H1 (cell line): ENCODE measurements around the gene KRT8. TPM values are rescaled to one million over a fixed set of nuclear protein-coding genes. Genes with fewer than 3 reads are reported as not detected.

Experiments
- CTCF ChIA-PET: fragments of 300-600 bp; sonication (Branson Sonifier 250); formaldehyde crosslinking; loops from one replicate; lab custom pipeline; 2021; ENCODE audit not compliant: partially characterized antibody; lab: Charles Lee
- POLR2A ChIA-PET: fragments of 300-600 bp; sonication (Branson Sonifier 250); formaldehyde crosslinking; loops from one replicate; lab custom pipeline; 2021; ENCODE audit warnings: inconsistent platforms; ENCODE audit not compliant: partially characterized antibody; lab: Charles Lee
- DNase-seq, 2 experiments: peaks; one replicate each; pipeline versions ENCODE4 v3.0.0 to v3.0.0-alpha.2; 2010 to 2022; ENCODE audit warnings: low spot score in 2 of 2, low read depth in 1 of 2, mixed read lengths in 1 of 2
- FAIRE-seq: peaks from 2 replicates; lab custom pipeline; 2011; peaks lifted over from hg19 to GRCh38; lab: Jason Lieb, UNC
- H2AFZ ChIP-seq: 2 replicates; pipeline ENCODE4 v1.8.1; 2012; ENCODE audit warnings: low read length, inconsistent platforms
- H2AK5ac ChIP-seq: 2 replicates; pipeline ENCODE4 v1.6.1; 2013; ENCODE audit warnings: low read depth, low read length
- H2BK120ac ChIP-seq: replicated peaks from 2 replicates; pipeline ENCODE3; 2013; ENCODE audit warnings: low read depth, low read length, inconsistent platforms
- H2BK12ac ChIP-seq: 2 replicates; pipeline ENCODE4 v1.6.1; 2013; ENCODE audit warnings: low read depth, low read length
- H2BK15ac ChIP-seq: 2 replicates; pipeline ENCODE4 v1.6.1; 2013; ENCODE audit warnings: low read length
- H2BK20ac ChIP-seq: 2 replicates; pipeline ENCODE4 v1.6.1; 2013; ENCODE audit warnings: low read length
- H2BK5ac ChIP-seq: 2 replicates; pipeline ENCODE4 v1.6.1; 2013; ENCODE audit warnings: low read depth, low read length
- H3K14ac ChIP-seq: 2 replicates; pipeline ENCODE4 v1.6.1; 2013; ENCODE audit warnings: inconsistent platforms; ENCODE audit not compliant: insufficient read length
- H3K18ac ChIP-seq: 2 replicates; pipeline ENCODE4 v1.6.1; 2013; ENCODE audit warnings: low read length; ENCODE audit errors: extremely low read depth
- H3K23ac ChIP-seq: 2 replicates; pipeline ENCODE4 v1.6.1; 2013; ENCODE audit warnings: inconsistent platforms; ENCODE audit not compliant: insufficient read length
- H3K23me2 ChIP-seq: 2 replicates; pipeline ENCODE4 v1.6.1; 2013; ENCODE audit warnings: low read depth, low read length
- H3K27ac ChIP-seq: 2 replicates; pipeline ENCODE4 v1.6.1; 2011; ENCODE audit warnings: low read depth, low read length, inconsistent platforms
- H3K27me3 ChIP-seq, 4 experiments: replicated peaks in 1 of 4; 1 replicate in 1 of 4; 2 replicates in 3 of 4; pipeline versions ENCODE4 v1.6.1 to v1.8.1; 2011 to 2013; ENCODE audit warnings: low read length in 3 of 4, mild to moderate bottlenecking in 3 of 4, inconsistent platforms in 2 of 4, mixed read lengths in 2 of 4, moderate library complexity in 1 of 4; ENCODE audit not compliant: control insufficient read depth in 3 of 4, insufficient read depth in 3 of 4; ENCODE audit errors: extremely low read depth in 1 of 4
- H3K36me3 ChIP-seq, 4 experiments: 2 replicates each; pipeline versions ENCODE4 v1.6.1 to v1.8.1; 2011 to 2013; ENCODE audit warnings: mild to moderate bottlenecking in 4 of 4, low read length in 3 of 4, moderate library complexity in 2 of 4, control low read depth in 1 of 4, inconsistent platforms in 1 of 4; ENCODE audit not compliant: insufficient read depth in 4 of 4, control insufficient read depth in 2 of 4
- H3K4ac ChIP-seq: replicated peaks from 2 replicates; pipeline ENCODE3; 2013; ENCODE audit warnings: low read length, low read depth, mixed read lengths, inconsistent platforms; ENCODE audit not compliant: insufficient read length
- H3K4me1 ChIP-seq, 4 experiments: replicated peaks in 1 of 4; 1 replicate in 1 of 4; 2 replicates in 3 of 4; pipeline versions ENCODE4 v1.6.1 to v1.8.1; 2011 to 2013; ENCODE audit warnings: low read length in 3 of 4, inconsistent platforms in 2 of 4, mixed read lengths in 1 of 4; ENCODE audit not compliant: insufficient read depth in 4 of 4, control insufficient read depth in 3 of 4
- H3K4me2 ChIP-seq, 2 experiments: 2 replicates each; pipeline versions ENCODE4 v1.6.1 to v1.8.1; 2011 to 2013; ENCODE audit warnings: low read depth in 2 of 2, low read length in 2 of 2, control low read depth in 1 of 2, inconsistent platforms in 1 of 2, mild to moderate bottlenecking in 1 of 2; ENCODE audit not compliant: insufficient read depth in 1 of 2
- H3K4me3 ChIP-seq, 4 experiments: fragments of 200-600, 300-600 bp in 1 of 4; sonication (generic), shearing (Covaris generic), sonication (Bioruptor Twin) in 1 of 4; 2 replicates each; pipeline versions ENCODE4 v1.5.1 to v1.8.1; 2011 to 2016; ENCODE audit warnings: low read length in 4 of 4, low read depth in 3 of 4, control low read depth in 2 of 4, inconsistent platforms in 2 of 4, mild to moderate bottlenecking in 2 of 4, mixed read lengths in 1 of 4, moderate library complexity in 1 of 4; ENCODE audit not compliant: insufficient read depth in 2 of 4; ENCODE audit errors: extremely low read depth in 1 of 4
- H3K56ac ChIP-seq: replicated peaks from 2 replicates; pipeline ENCODE3; 2013; ENCODE audit warnings: low read depth, mild to moderate bottlenecking, mixed read lengths, low read length, inconsistent platforms; ENCODE audit not compliant: insufficient read length
- H3K79me1 ChIP-seq: 2 replicates; pipeline ENCODE4 v1.6.1; 2013; ENCODE audit warnings: low read depth, low read length, control low read depth
- H3K79me2 ChIP-seq, 2 experiments: 2 replicates each; pipeline versions ENCODE4 v1.6.1 to v1.8.1; 2012 to 2013; ENCODE audit warnings: low read length in 2 of 2, mild to moderate bottlenecking in 2 of 2, inconsistent platforms in 1 of 2; ENCODE audit not compliant: insufficient read depth in 2 of 2, control insufficient read depth in 1 of 2
- H3K9ac ChIP-seq, 4 experiments: replicated peaks in 1 of 4; 1 replicate in 1 of 4; 2 replicates in 3 of 4; pipeline versions ENCODE4 v1.6.1 to v1.8.1; 2011 to 2013; ENCODE audit warnings: low read depth in 3 of 4, low read length in 3 of 4, control low read depth in 2 of 4, mild to moderate bottlenecking in 2 of 4, moderate library complexity in 2 of 4, inconsistent platforms in 1 of 4; ENCODE audit errors: extremely low read depth in 1 of 4
- H3K9me3 ChIP-seq, 2 experiments: 2 replicates each; pipeline versions ENCODE4 v1.6.1 to v1.8.1; 2012 to 2013; ENCODE audit warnings: mild to moderate bottlenecking in 2 of 2, moderate library complexity in 2 of 2, control low read depth in 1 of 2, inconsistent platforms in 1 of 2, low read depth in 1 of 2, low read length in 1 of 2, mixed read lengths in 1 of 2; ENCODE audit not compliant: insufficient read depth in 2 of 2
- H4K20me1 ChIP-seq, 2 experiments: replicated peaks in 1 of 2; 2 replicates each; pipeline versions ENCODE3 to v1.8.1; 2011 to 2013; ENCODE audit warnings: inconsistent platforms in 2 of 2, low read length in 2 of 2, mild to moderate bottlenecking in 1 of 2; ENCODE audit not compliant: insufficient read depth in 2 of 2, control insufficient read depth in 1 of 2
- H4K5ac ChIP-seq: 2 replicates; pipeline ENCODE4 v1.6.1; 2013; ENCODE audit warnings: low read length, low read depth, mixed read lengths, inconsistent platforms; ENCODE audit not compliant: insufficient read length
- H4K8ac ChIP-seq: 2 replicates; pipeline ENCODE4 v1.8.0; 2013; ENCODE audit warnings: mild to moderate bottlenecking, moderate library complexity, low read length, inconsistent platforms; ENCODE audit not compliant: insufficient read depth; ENCODE audit errors: extremely low read depth
- H4K91ac ChIP-seq: replicated peaks from 2 replicates; pipeline ENCODE3; 2013; ENCODE audit warnings: low read length, mixed read lengths, inconsistent platforms; ENCODE audit not compliant: insufficient read length
- BRCA1 ChIP-seq: IDR thresholded peaks from 2 replicates; pipeline ENCODE4 v1.6.1; 2012; ENCODE audit warnings: low read depth, low read length, improper control_type of control experiment
- JUN ChIP-seq: IDR thresholded peaks from 2 replicates; pipeline ENCODE4 v1.6.1; 2011; ENCODE audit warnings: low read depth, mild to moderate bottlenecking, improper control_type of control experiment, low read length
- MAX ChIP-seq: IDR thresholded peaks from 2 replicates; pipeline ENCODE4 v1.6.1; 2012; ENCODE audit warnings: inconsistent platforms
- NANOG ChIP-seq: IDR thresholded peaks from 2 replicates; pipeline ENCODE4 v1.6.1; 2011; ENCODE audit warnings: low read length, low read depth, mild to moderate bottlenecking, inconsistent platforms; ENCODE audit not compliant: insufficient read depth, poor library complexity, severe bottlenecking
- NRF1 ChIP-seq: IDR thresholded peaks from 2 replicates; pipeline ENCODE4 v1.6.1; 2011; ENCODE audit warnings: mild to moderate bottlenecking, low read depth, low read length, improper control_type of control experiment
- POLR2AphosphoS5 ChIP-seq: IDR thresholded peaks from 2 replicates; pipeline ENCODE4 v1.6.1; 2011; ENCODE audit warnings: low read depth, low read length
- TEAD4 ChIP-seq: IDR thresholded peaks from 2 replicates; pipeline ENCODE4 v1.6.1; 2012; ENCODE audit warnings: low read depth, low read length, inconsistent platforms, mixed read lengths
- YY1 ChIP-seq: IDR thresholded peaks from 2 replicates; pipeline ENCODE4 v1.6.1; 2011; ENCODE audit warnings: low read depth, mild to moderate bottlenecking, low read length
- WGBS, 2 experiments: shearing (Covaris generic) in 1 of 2; methylation state at CpG; one replicate each; pipeline versions ENCODE4 v1.1.6 to v1.1.7; 2013 to 2015; ENCODE audit warnings: low lambda C conversion rate in 2 of 2, mixed read lengths in 2 of 2, inconsistent platforms in 1 of 2, low coverage in 1 of 2, missing lambda C conversion rate in 1 of 2; ENCODE audit not compliant: insufficient replicate concordance in 2 of 2, insufficient coverage in 1 of 2, insufficient read length in 1 of 2; ENCODE audit errors: extremely low coverage in 1 of 2, missing lambda C conversion rate in 1 of 2; 5-methylcytosine and 5-hydroxymethylcytosine counted together
- polyA plus RNA-seq, 7 experiments: library from polyadenylated mRNA; depleted of rRNA in 3 of 7; stranded (reverse) in 5 of 7; unstranded in 2 of 7; fragments of >200 nt in 5 of 7; fragments of 200-250 nt in 2 of 7; gene quantifications; 1 replicate in 5 of 7; 2 replicates in 1 of 7; 4 replicates in 1 of 7; pipeline versions ENCODE4 v1.2.1 to v1.2.3, GENCODE V29; 2011 to 2013; ENCODE audit warnings: missing spikeins in 2 of 7, mixed read lengths in 2 of 7
- total RNA-seq: library from RNA; stranded (reverse); fragmentation: NEBNext Ultra II Directional; extraction: Animal tissue kit (Norgen Biotek cat#: 25700); gene quantifications from 2 replicates; pipeline ENCODE4 v1.2.1, GENCODE V29; 2021
- TF ChIP-seq, protein P1 (sequence below), 3 experiments: IDR thresholded peaks; 1 replicate in 2 of 3; 2 replicates in 1 of 3; pipeline versions ENCODE4 v1.5.1 to v1.6.1; 2011; ENCODE audit warnings: low read length in 3 of 3, mild to moderate bottlenecking in 3 of 3, inconsistent platforms in 2 of 3, low read depth in 1 of 3, moderate library complexity in 1 of 3; ENCODE audit not compliant: insufficient read depth in 1 of 3; ENCODE audit errors: control extremely low read depth in 1 of 3

The KRT8 gene
- total and polyA plus RNA-seq, 2 of the 8 experiments (the other 6 are each of a cell fraction or from before 2014, with no cell fraction given): 280 to 290 TPM

- H3K23me2 ChIP-seq: peaks cover 12% of the 10 kb centered on the region
- peak overlapping the region; percentile 83 for H3K4ac ChIP-seq
- no peak overlapping the region for H2AFZ ChIP-seq
- no peak overlapping the region for H4K5ac ChIP-seq
- WGBS, 2 experiments: 32% methylated on average over 1 of the region's 1 CpG; no CpG with 5 or more reads in 1 of the 2 experiments
- no peak overlapping the region for H2BK15ac ChIP-seq
- H3K14ac ChIP-seq: no peak overlapping the region
- H2BK5ac ChIP-seq: peak overlapping the region; percentile 99
- FAIRE-seq (no peak), DNase-seq (no peak)
- H2AK5ac ChIP-seq: peak overlapping the region; percentile 100
- peaks cover 18 to 39% (median 33%) of the 10 kb centered on the region in 4 experiments for H3K4me1 ChIP-seq
- H3K27ac ChIP-seq: peak overlapping the region; percentile 56; the same call in 1 of the 2 replicates
- peak overlapping the region; percentile 37 to 90; a peak in 2 of 4 replicates for H3K4me2 ChIP-seq
- no peak overlapping the region for H3K23ac ChIP-seq
- ChIA-PET POLR2A (interaction anchor here (1.1 to 9.8 kb wide), 13 partner anchors 8 to 82 kb away, joined by 4 to 297 read pairs (median 17); partner anchors contain the start of genes EIF4B and KRT8), CTCF (interaction anchor here (0.8 to 16.1 kb wide), 13 partner anchors 10 to 101 kb away, joined by 3 to 314 read pairs (median 5); partner anchors contain the start of gene KRT8)
- H3K79me2 ChIP-seq: peaks cover 7 to 22% of the 10 kb centered on the region in 2 experiments
- H4K8ac ChIP-seq: no peak overlapping the region
- H3K36me3 ChIP-seq: peaks cover 9 to 13% (median 11%) of the 10 kb centered on the region in 4 experiments
- peak overlapping the region; percentile 86 for H4K91ac ChIP-seq
- H3K9me3 ChIP-seq: no peaks in the 10 kb centered on the region
- H3K27me3 ChIP-seq: no peaks in the 10 kb centered on the region
- H3K56ac ChIP-seq: no peak overlapping the region
- H3K4me3 ChIP-seq: peak overlapping the region in 1 of 4 experiments; percentile 21; a peak in 1 of 8 replicates
- H2BK12ac ChIP-seq: peak overlapping the region; percentile 99; the same call in 1 of the 2 replicates
- H2BK20ac ChIP-seq: peak overlapping the region; percentile 53
- no peak overlapping the region for H3K9ac ChIP-seq
- peak overlapping the region; percentile 60 for H2BK120ac ChIP-seq
- H3K79me1 ChIP-seq: peaks cover 8% of the 10 kb centered on the region; the same call in 1 of the 2 replicates
- peak overlapping the region; percentile 55 for H3K18ac ChIP-seq
- peaks cover 7 to 12% of the 10 kb centered on the region in 2 experiments for H4K20me1 ChIP-seq
- TF ChIP-seq NRF1 (no peak), JUN (no peak), POLR2AphosphoS5 (no peak), TEAD4 (no peak), BRCA1 (no peak), MAX (no peak), YY1 (no peak), NANOG (no peak)
- TF ChIP-seq, protein P1, sequence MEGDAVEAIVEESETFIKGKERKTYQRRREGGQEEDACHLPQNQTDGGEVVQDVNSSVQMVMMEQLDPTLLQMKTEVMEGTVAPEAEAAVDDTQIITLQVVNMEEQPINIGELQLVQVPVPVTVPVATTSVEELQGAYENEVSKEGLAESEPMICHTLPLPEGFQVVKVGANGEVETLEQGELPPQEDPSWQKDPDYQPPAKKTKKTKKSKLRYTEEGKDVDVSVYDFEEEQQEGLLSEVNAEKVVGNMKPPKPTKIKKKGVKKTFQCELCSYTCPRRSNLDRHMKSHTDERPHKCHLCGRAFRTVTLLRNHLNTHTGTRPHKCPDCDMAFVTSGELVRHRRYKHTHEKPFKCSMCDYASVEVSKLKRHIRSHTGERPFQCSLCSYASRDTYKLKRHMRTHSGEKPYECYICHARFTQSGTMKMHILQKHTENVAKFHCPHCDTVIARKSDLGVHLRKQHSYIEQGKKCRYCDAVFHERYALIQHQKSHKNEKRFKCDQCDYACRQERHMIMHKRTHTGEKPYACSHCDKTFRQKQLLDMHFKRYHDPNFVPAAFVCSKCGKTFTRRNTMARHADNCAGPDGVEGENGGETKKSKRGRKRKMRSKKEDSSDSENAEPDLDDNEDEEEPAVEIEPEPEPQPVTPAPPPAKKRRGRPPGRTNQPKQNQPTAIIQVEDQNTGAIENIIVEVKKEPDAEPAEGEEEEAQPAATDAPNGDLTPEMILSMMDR (IDR thresholded peaks at IDR 0.05; ENCODE audit: control extremely low read depth in 1 of 3, insufficient read depth in 1 of 3, low read depth in 1 of 3, low read length in 3 of 3): no peak
Observed at GRCh38 chr12:52946334-52946733, 41.5 kb upstream of the KRT8 start.
